Stimulated activated CD4-positive, alpha-beta T cell treated with anti-CD3 and anti-CD28 coated beads, Interleukin-15, amount 100 ng/mL, for 24 hours (primary cell): ENCODE results near the gene SRRM4.
"Not testable (repeated sequence)": the region's sequence is repeated elsewhere in the genome, so short reads cannot be mapped to it uniquely, and the experiment has no call there.

Experiments
- DNase-seq: peaks from one replicate; pipeline ENCODE4 v3.0.0-alpha.2; 2020

The SRRM4 gene

GRCh38 chr12:119071176-119071575 is 89.8 kb downstream of the SRRM4 start:
- no peak for DNase-seq

GRCh38 chr12:119071638-119072231 is 90.4 kb downstream of the SRRM4 start:
- no peak for DNase-seq

DNA sequence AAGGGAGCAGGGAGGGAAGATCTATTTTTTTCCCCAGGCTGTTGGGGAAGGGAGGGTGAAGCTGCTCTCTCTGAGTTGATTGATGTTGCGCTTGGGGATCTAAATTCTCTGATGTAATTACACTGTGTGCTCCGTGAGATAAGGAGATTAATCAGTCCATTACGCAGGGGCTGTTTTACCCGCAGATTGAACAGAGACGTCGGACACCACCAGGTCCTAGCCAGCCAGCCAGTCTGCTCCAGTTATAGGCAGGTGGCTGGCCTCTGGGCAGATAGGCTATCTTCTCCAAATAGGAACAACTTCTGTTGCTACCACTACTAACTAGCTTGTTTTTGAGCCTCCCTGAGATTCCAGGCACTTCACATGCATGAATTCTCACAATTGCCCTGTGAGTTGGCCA is 91.1 kb downstream of the SRRM4 start:
- no peak for DNase-seq

- no peak for DNase-seq
Measured at GRCh38 chr12:119075222-119075787, 94.0 kb downstream of the SRRM4 start.

DNA sequence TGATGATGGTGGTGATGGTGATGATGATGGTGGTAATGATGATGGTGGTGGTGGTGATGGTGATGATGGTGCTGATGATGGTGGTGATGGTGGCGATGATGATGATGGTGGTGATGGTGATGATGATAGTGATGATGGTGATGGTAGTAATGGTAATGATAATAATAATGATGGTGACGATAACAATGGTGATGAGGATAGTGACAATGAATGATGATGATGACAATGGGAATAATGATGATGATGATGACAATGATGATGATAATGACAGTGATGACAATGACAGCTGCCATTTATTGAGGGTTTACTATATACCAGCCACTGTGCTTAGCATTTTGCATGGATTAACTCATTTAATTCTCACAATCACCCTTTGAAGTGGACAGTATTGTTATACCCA is 94.6 kb downstream of the SRRM4 start:
- DNase-seq, result no peak

GRCh38 chr12:119079530-119079929 is 98.2 kb downstream of the SRRM4 start:
- DNase-seq, result no peak

DNA sequence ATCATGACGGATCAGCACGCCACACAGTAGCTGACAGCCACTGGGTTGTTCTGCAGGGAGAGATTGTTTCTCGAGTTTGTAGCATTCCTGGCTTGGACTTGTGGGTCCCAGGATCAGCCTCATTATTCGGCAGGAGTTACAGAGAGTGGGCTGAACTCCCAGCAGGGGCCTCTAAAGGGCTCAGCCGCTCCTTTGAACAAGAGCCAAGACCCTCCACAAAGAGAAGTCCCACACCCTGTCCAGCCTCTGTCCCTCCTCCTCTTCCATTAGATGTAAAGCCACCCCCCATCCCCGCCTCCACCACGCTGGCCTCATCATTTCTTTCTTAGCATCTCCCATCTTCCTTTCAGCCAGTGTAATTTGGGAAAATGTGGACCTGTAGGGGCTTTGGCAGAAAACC is 100.7 kb downstream of the SRRM4 start:
- no peak for DNase-seq

GRCh38 chr12:119082496-119082895 is 101.2 kb downstream of the SRRM4 start:
- DNase-seq, result no peak

DNA sequence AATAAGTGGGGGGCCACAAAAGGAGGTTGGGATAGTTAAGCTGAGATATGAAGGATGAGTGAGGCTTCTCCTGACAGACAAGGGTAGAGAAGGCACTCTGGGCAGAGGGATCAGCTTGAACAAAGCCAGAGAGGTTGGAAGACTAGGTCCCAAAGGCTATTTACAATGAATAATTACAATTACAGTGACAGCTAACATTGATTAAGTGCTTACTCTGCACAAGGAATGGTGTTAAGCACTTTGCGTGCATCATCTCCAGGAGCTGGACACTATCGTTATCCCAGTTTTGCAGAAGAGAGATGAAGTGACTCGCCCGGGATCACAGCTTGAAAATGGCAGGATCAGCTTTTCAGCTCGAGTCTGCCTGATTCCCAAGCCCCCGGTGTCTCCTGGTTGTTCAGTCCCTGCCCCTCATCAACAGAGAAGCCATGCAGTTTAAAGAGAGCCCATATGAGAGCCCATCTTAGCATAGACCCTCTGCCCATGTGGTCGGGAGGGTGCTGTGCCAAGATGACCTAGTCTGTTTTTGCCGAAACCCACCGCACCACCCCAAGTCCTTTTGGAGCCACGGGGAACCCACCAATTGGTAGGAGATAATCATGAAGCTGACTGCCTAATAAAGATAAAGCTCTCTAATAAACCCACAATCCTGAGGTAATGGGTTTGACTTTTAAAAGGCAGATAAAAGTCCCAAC is 107.5 kb downstream of the SRRM4 start:
- DNase-seq, result no peak

DNA sequence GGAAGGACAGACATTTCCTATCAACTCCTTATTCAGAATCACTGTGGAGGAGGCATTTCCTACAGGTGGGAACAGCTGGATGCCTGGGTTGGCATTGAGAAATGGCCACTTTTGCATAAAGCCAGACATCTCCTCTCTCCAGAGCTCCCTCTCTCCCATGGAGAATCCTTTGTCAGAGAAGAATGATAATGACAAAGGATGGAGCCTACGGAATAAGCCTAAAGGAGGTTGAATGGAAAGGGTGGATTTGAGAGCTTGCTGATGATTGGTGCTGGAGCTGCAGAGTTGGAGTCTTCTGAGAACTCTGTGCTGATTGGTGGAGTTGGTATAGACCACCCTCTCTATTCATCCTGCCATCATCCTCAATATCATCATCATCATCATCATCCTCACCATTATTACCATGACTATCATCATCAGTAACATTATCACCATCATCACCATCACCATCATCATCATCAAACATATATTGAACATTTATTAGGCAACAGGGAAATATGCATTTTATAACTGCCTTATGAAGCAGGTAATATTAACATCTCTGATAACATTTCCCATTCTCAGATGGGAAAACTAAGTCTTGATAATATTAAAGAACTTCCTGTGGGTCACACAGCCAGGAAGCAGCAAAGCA is 108.2 kb downstream of the SRRM4 start:
- no peak for DNase-seq

DNA sequence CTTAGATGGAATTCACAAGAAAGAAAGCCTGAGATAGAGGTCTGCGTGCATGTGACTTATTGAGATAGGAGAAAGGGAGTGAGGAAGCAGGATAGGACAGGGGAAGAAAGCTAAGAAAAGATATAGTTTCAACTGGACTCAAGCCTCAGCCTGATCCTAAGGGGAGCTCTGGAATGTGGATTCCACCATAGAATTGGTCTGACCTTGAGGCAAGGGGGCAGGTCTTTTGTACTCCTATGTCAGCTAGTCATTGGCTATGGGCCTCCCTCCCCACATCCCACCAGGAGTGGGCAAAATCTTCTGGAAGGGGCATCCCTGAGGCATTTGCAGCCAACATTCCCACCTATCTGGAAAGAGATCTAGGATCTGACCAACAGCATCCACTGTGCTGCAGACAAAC is 108.9 kb downstream of the SRRM4 start:
- DNase-seq, result no peak

GRCh38 chr12:119090865-119091264 is 109.5 kb downstream of the SRRM4 start:
- no peak for DNase-seq

- DNase-seq, result no peak
Measured at GRCh38 chr12:119096429-119097202, 115.3 kb downstream of the SRRM4 start.

DNA sequence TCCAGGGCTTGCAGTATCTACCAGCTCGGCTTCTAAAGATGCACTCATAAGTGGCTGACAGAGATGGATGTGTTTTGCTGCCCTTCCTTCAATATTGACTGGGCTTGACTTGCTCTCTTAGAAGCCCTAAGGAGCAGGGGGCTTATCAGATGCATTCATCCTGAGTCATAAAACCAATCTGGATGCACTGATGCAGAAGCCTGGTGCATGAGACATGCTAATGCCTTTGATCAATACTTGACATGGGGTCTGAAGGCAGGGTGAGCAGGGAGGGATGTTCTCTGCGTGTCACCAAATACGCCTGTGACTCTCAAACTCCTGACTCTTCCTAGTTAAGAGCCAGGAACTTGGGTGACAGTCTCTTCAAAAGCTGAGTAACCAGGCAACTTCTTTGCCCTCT is 119.6 kb downstream of the SRRM4 start:
- no peak for DNase-seq

DNA sequence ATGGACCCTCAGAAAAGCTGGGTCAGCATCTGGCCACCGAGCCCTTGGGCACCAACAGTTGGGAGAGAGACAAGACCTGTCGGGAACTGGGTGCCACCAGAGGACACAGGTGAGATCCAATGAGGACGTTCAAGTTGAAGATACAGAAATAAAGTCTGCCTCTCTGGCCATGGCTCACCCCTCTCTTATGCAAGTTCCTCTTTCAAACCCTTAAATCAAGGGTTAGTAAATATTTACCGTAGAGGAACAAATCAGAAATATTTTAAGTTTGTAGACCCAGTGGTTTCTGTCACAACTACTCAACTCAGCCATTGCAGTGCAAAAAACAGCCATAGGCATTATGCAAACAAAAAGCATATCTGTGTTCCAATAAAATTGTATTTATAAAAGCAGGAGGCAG is 120.9 kb downstream of the SRRM4 start:
- DNase-seq, result no peak

GRCh38 chr12:119102714-119103113 is 121.4 kb downstream of the SRRM4 start:
- DNase-seq, result no peak

GRCh38 chr12:119104969-119105368 is 123.6 kb downstream of the SRRM4 start:
- DNase-seq, result not testable (repeated sequence)

- no peak for DNase-seq
Measured at GRCh38 chr12:119113496-119113986, 132.2 kb downstream of the SRRM4 start.

GRCh38 chr12:119114294-119114693 is 133.0 kb downstream of the SRRM4 start:
- DNase-seq, result no peak

GRCh38 chr12:119115296-119115905 is 134.1 kb downstream of the SRRM4 start:
- DNase-seq, result peak; percentile 20

DNA sequence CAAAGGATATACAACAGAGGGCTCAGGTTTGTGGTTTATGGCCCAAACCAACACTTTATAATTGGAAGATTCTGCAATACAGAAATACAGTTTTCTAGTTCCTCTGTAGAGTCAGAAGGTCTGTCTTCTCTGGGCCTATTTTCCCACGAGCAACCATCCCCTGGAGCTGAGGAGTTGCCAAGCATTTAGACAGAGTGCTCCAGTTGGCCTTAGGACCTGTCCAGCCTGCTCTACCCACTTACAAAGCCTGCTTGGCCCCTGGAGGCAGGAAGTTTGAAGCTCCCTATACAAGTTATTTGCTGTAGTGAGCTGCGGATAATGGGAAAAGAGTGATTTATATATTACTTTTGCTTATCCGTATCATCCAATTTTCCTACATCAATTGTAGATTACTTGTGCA is 136.6 kb downstream of the SRRM4 start:
- DNase-seq, result no peak

DNA sequence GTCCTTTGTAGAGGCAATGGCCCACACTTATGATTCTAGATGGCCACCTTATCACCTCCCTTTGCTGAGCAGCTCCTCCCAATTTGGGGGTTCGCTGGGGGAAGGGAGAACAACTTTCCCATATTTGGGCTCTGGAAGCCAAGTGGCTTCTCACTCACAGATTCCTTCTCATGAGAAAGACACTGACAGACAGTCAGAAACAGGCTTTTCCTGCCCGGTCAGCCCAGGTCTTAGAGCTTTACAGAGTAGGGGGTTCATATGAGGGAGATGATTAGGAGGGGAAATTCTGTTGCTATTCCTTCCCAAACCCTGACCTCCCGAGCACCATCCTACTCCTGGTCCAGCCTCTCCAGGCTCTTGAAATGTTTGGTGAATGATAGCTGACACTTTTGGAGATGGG is 137.3 kb downstream of the SRRM4 start:
- DNase-seq, result no peak

GRCh38 chr12:119122047-119122446 is 140.7 kb downstream of the SRRM4 start:
- no peak for DNase-seq
